A549 (cell line): ENCODE data around the gene MYO9A.

Experiments used
- CBX2 ChIP-seq: fragments of 200-600 bp; sonication (generic); IDR thresholded peaks from 2 replicates; pipeline ENCODE4 v1.6.1; 2016; ENCODE audit warnings: low read depth, mild to moderate bottlenecking, borderline replicate concordance
- CHD2 ChIP-seq: fragments of 150-350 bp; IDR thresholded peaks from 2 replicates; pipeline ENCODE4 v1.6.1; 2014; ENCODE audit warnings: low read length; ENCODE audit not compliant: partially characterized antibody
- CTCF ChIP-seq: fragments of >200 bp; sonication (Bioruptor Twin); formaldehyde crosslinking; IDR thresholded peaks from 3 replicates; pipeline ENCODE4 v1.5.1; 2016
- FOSL2 ChIP-seq, 2 experiments: fragments of 450-650 bp in 1 of 2; fragments of >200 bp in 1 of 2; sonication (Bioruptor Twin) in 1 of 2; formaldehyde crosslinking; IDR thresholded peaks; 2 replicates each; pipeline versions ENCODE4 v1.5.0 to v1.6.1; 2016 to 2020; ENCODE audit warnings: mild to moderate bottlenecking in 1 of 2, moderate library complexity in 1 of 2
- HDAC2 ChIP-seq: fragments of 200-600 bp; sonication (generic); IDR thresholded peaks from 2 replicates; pipeline ENCODE4 v1.6.1; 2016
- HMGXB4 ChIP-seq: fragments of 250-450 bp; sonication (Bioruptor Pico); IDR thresholded peaks from 2 replicates; pipeline ENCODE4 v1.5.0; 2021; ENCODE audit warnings: mild to moderate bottlenecking, moderate library complexity, borderline replicate concordance
- JUN ChIP-seq, 2 experiments: fragments of >200 bp; sonication (Bioruptor Twin); formaldehyde crosslinking; IDR thresholded peaks; 2 replicates in 1 of 2; 3 replicates in 1 of 2; pipeline ENCODE4 v1.6.1; 2016 to 2017
- POLR2A ChIP-seq: IDR thresholded peaks from 2 replicates; pipeline ENCODE4 v1.6.1; 2012; ENCODE audit warnings: mild to moderate bottlenecking, low read length
- RAD21 ChIP-seq, 2 experiments: fragments of >200 bp in 1 of 2; sonication (Bioruptor Twin) in 1 of 2; formaldehyde crosslinking in 1 of 2; IDR thresholded peaks in 1 of 2; conservative IDR thresholded peaks in 1 of 2; 2 replicates in 1 of 2; 3 replicates in 1 of 2; pipeline ENCODE4 v1.6.1; 2012 to 2018; ENCODE audit warnings: inconsistent platforms in 1 of 2
- RARB ChIP-seq: fragments of 250-450 bp; sonication (Bioruptor Pico); IDR thresholded peaks from 2 replicates; pipeline ENCODE4 v1.8.0; 2021; ENCODE audit warnings: mild to moderate bottlenecking, moderate library complexity
- RCOR1 ChIP-seq: fragments of 150-350 bp; IDR thresholded peaks from 2 replicates; pipeline ENCODE4 v1.6.1; 2014; ENCODE audit warnings: antibody characterized with exemption, low read length, low read depth
- REST ChIP-seq: fragments of 200-600 bp; sonication (generic); IDR thresholded peaks from 2 replicates; pipeline ENCODE4 v1.6.1; 2016; ENCODE audit warnings: antibody characterized with exemption, mild to moderate bottlenecking, moderate library complexity
- RFX5 ChIP-seq: fragments of 450-650 bp; IDR thresholded peaks from 2 replicates; pipeline ENCODE4 v1.7.1; 2014; ENCODE audit warnings: antibody characterized with exemption, mild to moderate bottlenecking, moderate library complexity
- SREBF2 ChIP-seq: fragments of 450-650 bp; IDR thresholded peaks from 2 replicates; pipeline ENCODE4 v1.6.1; 2014; ENCODE audit warnings: mild to moderate bottlenecking, moderate library complexity

GRCh38 chr15:72034859-72035650 is 82.9 kb downstream of the MYO9A start:
- TF ChIP-seq CTCF (no peak), POLR2A (no peak), HMGXB4 (CRISPR knock-in tag) (no peak), CHD2 (no peak), RFX5 (no peak), REST (no peak), JUN (IDR thresholded peaks at IDR 0.05) (no peak), CBX2 (no peak), FOSL2 (IDR thresholded peaks at IDR 0.05) (no peak), FOSL2 (CRISPR knock-in tag; IDR thresholded peaks at IDR 0.05) (no peak), HDAC2 (no peak), SREBF2 (no peak), RARB (no peak), RCOR1 (no peak), RAD21 (conservative IDR thresholded peaks at IDR 0.05 in 1 of 2, IDR thresholded peaks at IDR 0.05 in 1 of 2) (no peak)
